HFFc6 (cell line): ENCODE results near the gene SLC25A44. TPM values are rescaled to one million over a fixed set of nuclear protein-coding genes. Genes with fewer than 3 reads are reported as not detected.

Experiments used
- DNase-seq: peaks from one replicate; pipeline ENCODE4 v3.0.0-alpha.2; 2018
- H3K27ac Mint-ChIP-seq: 2 replicates; pipeline ENCODE4 v1.8.0; 2020; ENCODE audit warnings: mild to moderate bottlenecking, mixed read lengths
- H3K27me3 Mint-ChIP-seq: 2 replicates; pipeline ENCODE4 v1.8.0; 2021; ENCODE audit warnings: mild to moderate bottlenecking, moderate library complexity, mixed read lengths; ENCODE audit not compliant: insufficient read depth
- H3K36me3 Mint-ChIP-seq: 2 replicates; pipeline ENCODE4 v1.8.0; 2021; ENCODE audit warnings: low read depth, mixed read lengths
- H3K4me1 Mint-ChIP-seq: 2 replicates; pipeline ENCODE4 v1.8.0; 2020; ENCODE audit warnings: low read depth, mixed read lengths
- H3K4me3 Mint-ChIP-seq: 2 replicates; pipeline ENCODE4 v1.8.0; 2020; ENCODE audit warnings: mild to moderate bottlenecking, moderate library complexity, mixed read lengths
- H3K9me3 Mint-ChIP-seq: 2 replicates; pipeline ENCODE4 v1.8.0; 2020; ENCODE audit warnings: mild to moderate bottlenecking, mixed read lengths
- CTCF ChIP-seq: fragments of 200-600 bp; sonication (generic); IDR thresholded peaks from 2 replicates; pipeline ENCODE4 v1.5.0; 2021; ENCODE audit warnings: antibody characterized with exemption, mild to moderate bottlenecking
- total RNA-seq, 6 experiments: library from RNA; stranded (reverse); fragmentation: NEBNext Ultra II Directional; extraction: Animal tissue kit (Norgen Biotek cat#: 25700); gene quantifications; 2 replicates in 1 of 6; 3 replicates in 5 of 6; pipeline ENCODE4 v1.2.3, GENCODE V29; 2021

Gene SLC25A44
- total RNA-seq, 6 experiments from 2014 or later, result 19.6 to 25.2 (median 23.4) TPM

GRCh38 chr1:156152628-156153027, 41.3 kb upstream of the SLC25A44 start:
- DNase-seq, result no peak
- no peaks in the 10 kb centered on the region for H3K9me3 Mint-ChIP-seq
- no peaks in the 10 kb centered on the region for H3K36me3 Mint-ChIP-seq
- peaks cover 28% of the 10 kb centered on the region for H3K27me3 Mint-ChIP-seq
- H3K27ac Mint-ChIP-seq, result peak overlapping the region; percentile 10; the same call in 1 of the 2 replicates
- peaks cover 39% of the 10 kb centered on the region for H3K4me1 Mint-ChIP-seq
- no peak for TF ChIP-seq CTCF
- peak overlapping the region; percentile 51 for H3K4me3 Mint-ChIP-seq

GRCh38 chr1:156153362-156153761, 40.5 kb upstream of the SLC25A44 start, which contains the start of gene SEMA4A:
Gene SEMA4A (plus strand): TSS chr1:156153585. CDS start chr1:156154579, 994 bp downstream.
- Mint-ChIP-seq H3K27me3 (peaks cover 20% of the 10 kb centered on the region), H3K36me3 (no peaks in the 10 kb centered on the region), H3K9me3 (no peaks in the 10 kb centered on the region), H3K4me1 (peaks cover 39% of the 10 kb centered on the region), H3K27ac (peak within 1 kb of the TSS; percentile 10; the same call in 1 of the 2 replicates), H3K4me3 (peak within 1 kb of the TSS; percentile 51)
- no peak for TF ChIP-seq CTCF
- DNase-seq, result no peak

GRCh38 chr1:156154317-156154749, 39.6 kb upstream of the SLC25A44 start:
- no peak for DNase-seq
- Mint-ChIP-seq H3K9me3 (no peaks in the 10 kb centered on the region), H3K4me1 (peaks cover 39% of the 10 kb centered on the region), H3K27ac (no peak overlapping the region), H3K36me3 (no peaks in the 10 kb centered on the region), H3K4me3 (no peak overlapping the region), H3K27me3 (peaks cover 13% of the 10 kb centered on the region)
- no peak for TF ChIP-seq CTCF

GRCh38 chr1:156155756-156156510, 38.0 kb upstream of the SLC25A44 start:
- H3K27ac Mint-ChIP-seq, result no peak overlapping the region
- no peak for TF ChIP-seq CTCF
- DNase-seq, result no peak

GRCh38 chr1:156157506-156157905, 36.4 kb upstream of the SLC25A44 start:
- peaks cover 32% of the 10 kb centered on the region for H3K4me1 Mint-ChIP-seq
- H3K4me3 Mint-ChIP-seq, result no peak overlapping the region
- peaks cover 3% of the 10 kb centered on the region for H3K27me3 Mint-ChIP-seq
- no peak for TF ChIP-seq CTCF
- DNase-seq, result no peak
- H3K36me3 Mint-ChIP-seq, result no peaks in the 10 kb centered on the region
- H3K9me3 Mint-ChIP-seq, result no peaks in the 10 kb centered on the region
- H3K27ac Mint-ChIP-seq, result no peak overlapping the region

More at GRCh38 chr1:156155756-156156510, 38.0 kb upstream of the SLC25A44 start:
- peaks cover 3% of the 10 kb centered on the region for H3K27me3 Mint-ChIP-seq
- H3K9me3 Mint-ChIP-seq, result no peaks in the 10 kb centered on the region
- H3K4me1 Mint-ChIP-seq, result peaks cover 40% of the 10 kb centered on the region
- no peaks in the 10 kb centered on the region for H3K36me3 Mint-ChIP-seq
- no peak overlapping the region for H3K4me3 Mint-ChIP-seq
